ENCODE results near the gene SPRED3.

GRCh38 chr19:38409631-38410133 is 21.2 kb downstream of the SPRED3 start:
- no peak for TF ChIP-seq POLR2AphosphoS5 (IDR thresholded peaks at IDR 0.05)
- TF ChIP-seq POLR2A (IDR thresholded peaks at IDR 0.05): no peak

All from transverse colon (tissue), 3 donors.